HTERT RPE-1 (cell line): ENCODE results near the gene RPEL1.
"Not testable (repeated sequence)": the region's sequence is repeated elsewhere in the genome, so short reads cannot be mapped to it uniquely, and the experiment has no call there.

Experiments used
- in situ Hi-C: fragments of 300-500 bp; cut with MboI; formaldehyde crosslinking; loops from 4 replicates; pipeline ENCODE4 v1.14.3; 2020; ENCODE audit warnings: low sequenced_read_pairs

Gene RPEL1

GRCh38 chr10:103232772-103233488 lies 12.8 kb upstream of the RPEL1 start:
- in situ Hi-C loops = no loop called here

- in situ Hi-C loops = no loop called here
Measured at GRCh38 chr10:103235775-103236174, 9.9 kb upstream of the RPEL1 start.

DNA sequence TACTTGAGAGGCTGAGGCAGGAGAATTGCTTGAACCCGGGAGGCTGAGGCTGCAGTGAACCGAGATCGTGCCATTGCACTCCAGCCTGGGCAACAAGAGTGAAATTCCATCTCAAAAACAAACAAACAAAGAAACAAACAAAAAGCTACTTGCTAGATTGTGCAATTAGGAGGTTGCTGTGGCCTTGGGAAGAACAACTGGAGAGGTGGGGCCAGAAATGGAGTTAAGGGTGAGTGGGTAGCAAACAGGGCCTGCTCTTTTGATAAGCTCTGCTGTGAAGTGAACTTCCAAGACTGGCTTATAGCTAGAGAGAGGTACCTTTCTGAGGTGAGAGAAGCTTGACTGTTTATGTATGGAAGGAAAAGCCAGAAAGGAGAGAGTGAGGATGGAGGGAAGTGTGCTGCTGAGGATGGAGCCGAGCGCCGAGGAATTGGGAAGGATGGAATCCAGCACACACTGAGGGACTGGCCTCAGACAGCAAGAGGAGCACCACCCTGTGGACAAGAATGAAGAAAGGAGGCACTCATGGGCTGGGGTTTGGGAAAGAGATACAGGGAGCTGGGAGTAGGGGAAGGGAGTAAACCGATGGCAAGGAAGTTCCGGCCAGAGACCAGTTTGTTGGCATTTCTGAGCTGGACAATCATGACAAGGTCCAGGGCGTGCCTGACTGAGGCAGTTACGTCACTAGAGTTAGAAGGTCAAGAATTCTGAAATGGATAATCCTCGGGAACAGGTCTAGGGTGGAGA lies 7.0 kb upstream of the RPEL1 start:
- in situ Hi-C loops = no loop called here

DNA sequence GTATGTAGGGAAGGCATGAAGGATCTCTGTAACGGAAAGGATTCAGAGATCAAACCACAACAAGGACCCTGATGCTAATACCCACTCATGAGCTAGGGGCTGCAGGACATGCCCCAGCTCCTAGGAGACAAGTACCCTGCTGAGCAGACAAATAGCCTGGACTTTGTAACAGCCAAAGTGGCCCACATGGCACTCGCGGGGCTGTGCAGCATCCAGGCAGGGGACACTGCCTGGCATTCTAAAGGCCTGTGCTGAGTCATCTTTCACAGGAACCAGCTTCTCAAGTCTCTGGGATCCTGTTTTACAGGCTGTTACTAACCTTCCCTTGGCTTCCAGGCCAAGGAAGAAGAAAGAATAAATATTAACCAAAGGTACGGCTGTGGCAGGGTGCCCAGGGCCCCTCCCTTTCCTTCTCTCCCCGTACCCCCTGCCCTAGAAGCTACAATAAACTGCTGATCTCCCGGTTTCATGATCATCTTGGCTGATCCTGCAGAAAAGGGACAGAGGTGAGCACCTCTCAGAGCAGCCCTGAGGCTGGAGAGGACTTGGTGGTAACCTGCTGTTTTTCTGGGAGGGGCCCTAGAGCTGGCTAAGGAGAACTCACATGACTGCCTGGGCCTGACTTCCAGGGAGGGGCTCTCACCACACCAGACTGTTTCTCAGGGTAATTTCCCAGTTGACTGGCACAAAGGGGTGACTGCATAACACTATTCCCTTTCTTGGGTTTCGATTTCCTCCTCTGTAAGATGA lies 4.2 kb upstream of the RPEL1 start:
- in situ Hi-C loops = no loop called here

DNA sequence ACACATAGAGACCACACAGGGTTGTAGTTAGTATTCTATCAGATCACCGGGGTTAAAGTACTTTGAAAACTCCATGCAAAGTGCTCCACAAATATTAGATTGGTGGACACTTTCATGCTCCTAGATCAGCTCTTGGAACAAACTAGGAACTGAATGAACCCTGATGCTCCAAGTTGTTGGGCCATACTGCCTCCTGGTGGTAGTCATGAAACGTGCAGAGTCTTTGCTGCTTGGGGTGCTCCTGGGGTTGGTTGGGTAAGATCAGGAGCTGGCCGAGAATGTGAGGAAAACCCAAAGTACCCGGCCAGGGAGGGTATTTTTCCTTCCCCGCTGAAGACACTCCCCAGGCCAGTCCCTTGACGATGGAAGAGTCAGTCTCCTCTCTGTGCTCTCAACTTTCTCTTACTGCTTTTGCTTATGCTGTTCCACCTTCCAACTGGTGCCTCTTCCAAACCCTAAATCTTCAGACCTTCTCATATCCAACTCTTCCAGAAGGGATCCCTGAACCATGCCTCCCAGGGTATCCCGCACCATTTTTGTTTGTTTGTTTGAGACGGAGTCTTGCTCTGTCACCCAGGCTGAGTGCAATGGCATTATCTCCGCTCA lies 918 bp upstream of the RPEL1 start:
- in situ Hi-C loops = no loop called here

DNA sequence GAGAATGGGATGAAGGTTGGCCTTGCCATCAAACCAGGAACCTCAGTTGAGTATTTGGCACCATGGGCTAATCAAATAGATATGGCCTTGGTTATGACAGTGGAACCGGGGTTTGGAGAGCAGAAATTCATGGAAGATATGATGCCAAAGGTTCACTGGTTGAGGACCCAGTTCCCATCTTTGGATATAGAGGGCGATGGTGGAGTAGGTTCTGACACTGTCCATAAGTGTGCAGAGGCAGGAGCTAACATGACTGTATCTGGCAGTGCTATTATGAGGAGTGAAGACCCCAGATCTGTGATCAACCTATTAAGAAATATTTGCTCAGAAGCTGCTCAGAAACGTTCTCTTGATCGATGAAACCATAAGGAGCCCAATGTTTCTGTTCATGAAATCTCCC lies 637 bp downstream of the RPEL1 start:
- in situ Hi-C loops = no loop called here

- in situ Hi-C loops = no loop called here
Measured at GRCh38 chr10:103254113-103254512, 8.4 kb downstream of the RPEL1 start.

DNA sequence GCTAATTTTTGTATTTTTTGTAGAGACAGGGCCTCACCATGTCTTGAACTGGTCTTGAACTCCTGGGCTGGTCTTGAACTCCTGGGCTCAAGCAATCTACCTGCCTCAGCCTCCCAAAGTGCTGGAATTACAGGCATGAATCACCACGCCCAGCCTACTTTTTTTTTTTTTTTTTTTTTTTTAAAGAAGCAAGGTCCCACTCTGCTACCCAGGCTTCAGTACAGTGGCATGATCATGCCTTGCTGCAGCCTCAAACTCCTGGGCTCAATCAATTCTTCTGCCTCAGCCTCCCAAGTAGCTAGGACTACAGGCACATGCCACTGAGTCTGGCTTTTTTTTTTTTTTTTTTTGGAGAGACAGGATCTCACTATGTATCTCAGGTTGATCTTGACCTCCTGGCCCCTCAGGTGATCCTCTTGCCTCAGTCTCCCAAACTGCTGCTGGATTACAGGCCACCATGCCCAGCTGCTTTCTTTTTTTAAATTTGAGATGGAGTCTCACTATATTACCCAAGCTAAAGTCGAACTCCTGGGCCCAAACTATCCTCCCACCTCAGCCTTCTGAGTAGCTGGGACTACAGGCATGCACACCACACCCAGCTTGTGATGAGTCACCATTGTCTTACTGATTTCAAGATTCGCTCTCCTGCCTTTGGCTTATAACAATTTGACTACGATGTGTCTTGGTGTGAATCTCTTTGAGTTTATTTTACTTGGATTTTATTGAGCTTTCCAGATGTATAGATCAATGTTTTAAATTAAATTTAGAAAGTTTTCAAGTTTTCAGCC lies 9.0 kb downstream of the RPEL1 start:
- in situ Hi-C loops = no loop called here

DNA sequence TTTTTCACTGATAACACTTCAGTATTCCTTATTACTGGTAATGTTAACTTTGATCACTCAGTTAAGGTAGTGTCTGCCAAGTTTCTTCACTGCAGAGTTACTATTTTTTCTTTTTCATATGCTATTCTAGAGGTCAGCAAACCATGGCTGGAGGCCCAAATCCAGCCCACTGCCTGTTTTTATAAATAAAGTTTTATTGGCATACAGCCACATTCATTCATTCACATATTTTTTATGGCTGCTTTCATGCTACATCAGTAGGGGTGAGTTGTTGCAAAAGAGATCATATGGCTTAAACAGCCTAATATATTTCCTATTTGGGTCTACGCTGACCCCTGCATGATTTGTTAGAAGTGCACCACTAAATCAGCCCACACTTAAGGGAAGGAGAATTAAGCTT lies 10.9 kb downstream of the RPEL1 start:
- in situ Hi-C loops = no loop called here

DNA sequence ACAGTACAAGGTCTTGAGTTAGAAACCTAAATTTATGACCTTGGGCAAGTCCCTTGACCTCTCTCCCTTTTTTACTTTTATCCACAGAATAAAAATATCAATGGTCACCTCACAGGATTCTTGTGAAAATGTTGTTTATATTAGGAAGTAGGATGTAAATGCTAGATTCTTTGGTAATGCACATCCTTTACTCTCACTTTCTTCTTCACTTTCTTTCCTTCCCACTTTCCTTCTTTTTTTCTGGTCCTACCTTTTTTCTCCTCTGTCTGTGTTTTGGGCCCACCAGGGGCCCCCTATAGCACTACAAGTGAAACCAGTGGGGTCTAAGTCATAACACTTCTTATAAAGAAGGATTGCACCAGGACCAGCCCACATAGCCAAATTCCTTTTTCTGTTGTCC lies 12.1 kb downstream of the RPEL1 start:
- in situ Hi-C loops = no loop called here

DNA sequence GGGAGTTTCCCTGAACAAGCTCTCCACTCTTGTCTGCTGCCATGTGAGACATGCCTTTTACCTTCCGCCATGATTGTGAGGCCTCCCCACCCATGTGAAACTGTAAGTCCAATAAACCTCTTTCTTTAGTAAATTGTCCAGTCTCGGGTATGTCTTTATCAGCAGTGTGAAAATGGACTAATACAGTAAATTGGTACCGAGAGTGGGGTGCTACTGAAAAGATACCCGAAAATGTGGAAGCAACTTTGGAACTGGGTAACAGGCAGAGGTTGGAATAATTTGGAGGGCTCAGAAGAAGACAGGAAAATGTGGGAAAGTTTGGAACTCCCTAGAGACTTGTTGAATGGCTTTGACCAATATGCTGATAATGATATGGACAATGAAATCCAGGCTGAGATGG lies 13.2 kb downstream of the RPEL1 start:
- in situ Hi-C loops = not testable (repeated sequence)

DNA sequence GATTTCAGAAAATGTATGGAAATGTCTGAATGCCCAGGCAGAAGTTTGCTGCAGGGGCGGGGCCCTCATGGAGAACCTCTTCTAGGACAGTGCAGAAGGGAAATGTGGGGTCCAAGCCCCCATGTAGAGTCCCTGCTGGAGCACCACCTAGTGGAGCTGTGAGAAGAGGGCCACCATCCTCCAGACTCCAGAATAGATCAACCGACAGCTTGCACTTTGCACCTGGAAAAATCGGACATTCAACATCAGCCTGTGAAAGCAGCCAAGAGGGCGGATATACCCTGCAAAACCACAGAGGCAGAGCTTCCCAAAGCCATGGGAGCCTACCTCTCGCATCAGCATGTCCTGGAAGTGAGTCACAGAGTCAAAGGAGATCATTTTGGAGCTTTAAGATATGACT lies 14.3 kb downstream of the RPEL1 start:
- in situ Hi-C loops = no loop called here

GRCh38 chr10:103262229-103262628 lies 16.5 kb downstream of the RPEL1 start:
- in situ Hi-C loops = no loop called here

- in situ Hi-C loops = no loop called here
Measured at GRCh38 chr10:103265717-103266329, 20.1 kb downstream of the RPEL1 start.

DNA sequence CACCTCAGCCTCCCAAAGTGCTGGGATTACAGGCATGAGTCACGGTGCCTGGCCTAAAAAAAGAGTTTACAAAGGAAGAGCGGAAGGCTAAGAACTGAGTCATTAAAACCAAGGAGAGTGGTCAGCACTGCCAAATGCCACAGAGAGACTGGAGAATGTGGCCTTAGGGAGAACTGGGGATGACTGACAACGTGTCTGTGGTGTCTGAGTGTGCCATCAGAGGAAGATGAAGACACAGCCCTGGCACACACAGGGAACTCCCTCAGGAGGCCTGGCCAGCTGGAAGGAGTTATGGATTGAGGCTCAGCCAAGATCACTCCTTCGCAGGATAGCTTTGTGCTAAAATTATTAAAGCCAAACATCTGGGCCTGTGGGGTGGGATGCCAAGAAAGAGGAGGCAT lies 27.4 kb downstream of the RPEL1 start:
- in situ Hi-C loops = no loop called here

- in situ Hi-C loops = no loop called here
Measured at GRCh38 chr10:103276251-103276895, 30.7 kb downstream of the RPEL1 start.

- in situ Hi-C loops = no loop called here
Measured at GRCh38 chr10:103276896-103277712, 31.4 kb downstream of the RPEL1 start, which contains the start of gene INA. Gene INA (plus strand): TSS chr10:103277138. CDS start chr10:103277212, 74 bp downstream.

- in situ Hi-C loops = no loop called here
Measured at GRCh38 chr10:103277713-103278536, 32.2 kb downstream of the RPEL1 start.
